Measurements from ENCODE around the gene VRK1. TPM values are rescaled to one million over a fixed set of nuclear protein-coding genes. Genes with fewer than 3 reads are reported as not detected.
A peak's percentile ranks its signal among the peaks of the same experiment; 100 is the strongest.

The VRK1 gene
- total RNA-seq, 1 experiment from 2014 or later, result 39.1 TPM

- peak overlapping the region; percentile 70 for H3K9ac ChIP-seq (ENCODE audit: low read length)
- DNase-seq (peak; percentile 68), ATAC-seq (peak; percentile 75)
- intact Hi-C loops (cut with micrococcal nuclease), result loop anchor here (1.0 to 5.0 kb wide), 4 partner anchors 106 to 259 kb away; partner anchors contain the start of gene VRK1
- peak overlapping the region; percentile 45 for H3K4me3 ChIP-seq (ENCODE audit: low read length)
- H4K20me1 ChIP-seq (ENCODE audit: low read length), result no peaks in the 10 kb centered on the region
- TF ChIP-seq CTCF (conservative IDR thresholded peaks at IDR 0.05; ENCODE audit: low read depth, low read length), result no peak
- no peak for TF ChIP-seq EZH2 (IDR thresholded peaks at IDR 0.05; ENCODE audit: low read length, unreplicated experiment)
- no peak for TF ChIP-seq EZH2phosphoT487 (IDR thresholded peaks at IDR 0.05; ENCODE audit: borderline replicate concordance, low read length)
- H3K79me2 ChIP-seq (ENCODE audit: low read length), result no peaks in the 10 kb centered on the region
- no peaks in the 10 kb centered on the region for H3K9me2 ChIP-seq (replicated peaks; ENCODE audit: low read length)
- ChIA-PET POLR2A (ENCODE audit: unreplicated experiment) (no interaction called here), CTCF (no interaction called here)
- TSS peak; percentile 85 for BruUV-seq (replicated peaks)
- H3K4me2 ChIP-seq (ENCODE audit: low read length), result peak overlapping the region; percentile 76
- no peaks in the 10 kb centered on the region for H3K9me3 ChIP-seq (ENCODE audit: low read length)
- peaks cover 28% of the 10 kb centered on the region for H3K4me1 ChIP-seq (ENCODE audit: insufficient read depth, low read length)
- H3K36me3 ChIP-seq (ENCODE audit: low read depth, low read length), result peaks cover 6% of the 10 kb centered on the region; the same call in 1 of the 2 replicates
- no peaks in the 10 kb centered on the region for H3K27me3 ChIP-seq (ENCODE audit: low read length)
- no peaks in the 10 kb centered on the region for H3F3A ChIP-seq (ENCODE audit: low read length, unreplicated experiment)
- H3K27ac ChIP-seq (ENCODE audit: low read length), result peak overlapping the region; percentile 94
- peak overlapping the region; percentile 6 for H2AFZ ChIP-seq (ENCODE audit: low read length)
Observed at GRCh38 chr14:96903444-96904023, 106.4 kb downstream of the VRK1 start.

GRCh38 chr14:96904201-96904600, 107.0 kb downstream of the VRK1 start:
- H3K27ac ChIP-seq (ENCODE audit: low read length), result peak overlapping the region; percentile 94
- no peaks in the 10 kb centered on the region for H3K9me2 ChIP-seq (replicated peaks; ENCODE audit: low read length)
- H3K4me3 ChIP-seq (ENCODE audit: low read length), result peak overlapping the region; percentile 45
- no TSS peak for BruUV-seq (replicated peaks)
- peak; percentile 82 for ATAC-seq
- TF ChIP-seq EZH2 (IDR thresholded peaks at IDR 0.05; ENCODE audit: low read length, unreplicated experiment) (no peak), CTCF (conservative IDR thresholded peaks at IDR 0.05; ENCODE audit: low read depth, low read length) (no peak), EZH2phosphoT487 (IDR thresholded peaks at IDR 0.05; ENCODE audit: borderline replicate concordance, low read length) (no peak)
- no peaks in the 10 kb centered on the region for H3K9me3 ChIP-seq (ENCODE audit: low read length)
- ChIA-PET CTCF (no interaction called here), POLR2A (ENCODE audit: unreplicated experiment) (no interaction called here)
- H4K20me1 ChIP-seq (ENCODE audit: low read length), result no peaks in the 10 kb centered on the region
- peaks cover 6% of the 10 kb centered on the region; the same call in 1 of the 2 replicates for H3K36me3 ChIP-seq (ENCODE audit: low read depth, low read length)
- H2AFZ ChIP-seq (ENCODE audit: low read length), result peak overlapping the region; percentile 12
- peak; percentile 86 for DNase-seq
- H3K4me1 ChIP-seq (ENCODE audit: insufficient read depth, low read length), result peaks cover 28% of the 10 kb centered on the region
- no peaks in the 10 kb centered on the region for H3F3A ChIP-seq (ENCODE audit: low read length, unreplicated experiment)
- no peaks in the 10 kb centered on the region for H3K79me2 ChIP-seq (ENCODE audit: low read length)
- intact Hi-C loops (cut with micrococcal nuclease), result loop anchor here (1.0 to 5.0 kb wide), 4 partner anchors 107 to 258 kb away; partner anchors contain the start of gene VRK1
- no peaks in the 10 kb centered on the region for H3K27me3 ChIP-seq (ENCODE audit: low read length)
- H3K4me2 ChIP-seq (ENCODE audit: low read length), result peak overlapping the region; percentile 76
- peak overlapping the region; percentile 70 for H3K9ac ChIP-seq (ENCODE audit: low read length)

GRCh38 chr14:96905065-96905464, 107.9 kb downstream of the VRK1 start:
- ATAC-seq, result no peak
- intact Hi-C loops (cut with micrococcal nuclease), result no loop called here
- Histone ChIP-seq H3F3A (ENCODE audit: low read length, unreplicated experiment) (no peaks in the 10 kb centered on the region), H3K4me1 (ENCODE audit: insufficient read depth, low read length) (peaks cover 28% of the 10 kb centered on the region), H3K9me3 (ENCODE audit: low read length) (no peaks in the 10 kb centered on the region), H3K4me3 (ENCODE audit: low read length) (no peak overlapping the region), H4K20me1 (ENCODE audit: low read length) (no peaks in the 10 kb centered on the region), H3K36me3 (ENCODE audit: low read depth, low read length) (peaks cover 6% of the 10 kb centered on the region; the same call in 1 of the 2 replicates), H3K27ac (ENCODE audit: low read length) (peak overlapping the region; percentile 94), H2AFZ (ENCODE audit: low read length) (no peak overlapping the region), H3K79me2 (ENCODE audit: low read length) (no peaks in the 10 kb centered on the region), H3K9ac (ENCODE audit: low read length) (peak overlapping the region; percentile 70; the same call in 1 of the 2 replicates), H3K9me2 (replicated peaks; ENCODE audit: low read length) (no peaks in the 10 kb centered on the region), H3K27me3 (ENCODE audit: low read length) (no peaks in the 10 kb centered on the region), H3K4me2 (ENCODE audit: low read length) (peak overlapping the region; percentile 76; the same call in 1 of the 2 replicates)
- POLR2A ChIA-PET (ENCODE audit: unreplicated experiment), result no interaction called here
- no peak for DNase-seq
- CTCF ChIA-PET, result interaction anchor here (0.5 to 0.6 kb wide), 2 partner anchors 11 to 1767 kb away, joined by 3 to 5 read pairs; no protein-coding TSS in a partner anchor
- TF ChIP-seq EZH2phosphoT487 (IDR thresholded peaks at IDR 0.05; ENCODE audit: borderline replicate concordance, low read length), result no peak
- BruUV-seq (replicated peaks), result no TSS peak

Measured in PC-3 (cell line).